HCT116 (cell line): ENCODE results near the gene TIMM13. TPM values are rescaled to one million over a fixed set of nuclear protein-coding genes. Genes with fewer than 3 reads are reported as not detected.

Experiments used
- ATAC-seq: fragments of 200-7000 bp; cut with Tn5 transposase; 2 replicates; pipeline ENCODE4 v1.9.1; 2020; ENCODE audit warnings: mild to moderate bottlenecking, moderate library complexity
- BruUV-seq: library from RNA; stranded (reverse); fragments of 400-500 nt; replicated peaks from 2 replicates; lab custom pipeline; 2021; lab: Mats Ljungman, UMichigan
- CTCF ChIA-PET: fragments of 300-600 bp; sonication (Branson Sonifier 250); formaldehyde crosslinking; loops from one replicate; lab custom pipeline; 2021; ENCODE audit warnings: antibody characterized with exemption; lab: Charles Lee
- POLR2A ChIA-PET: fragments of 300-600, 350-600 bp; sonication (Branson Sonifier 250); formaldehyde crosslinking; loops from one replicate; lab custom pipeline; 2021; ENCODE audit warnings: antibody characterized with exemption; lab: Charles Lee
- RAD21 ChIA-PET, 2 experiments: fragments of 300-600 bp; sonication (Branson Sonifier 250); formaldehyde crosslinking; loops; one replicate each; lab custom pipeline; 2023; ENCODE audit warnings: low total read pairs in 2 of 2; ENCODE audit not compliant: uncharacterized antibody in 2 of 2, unreplicated experiment in 2 of 2, low non-redundant PET in 1 of 2; lab: Charles Lee
- DNase-seq: peaks from one replicate; pipeline ENCODE4 v3.0.0-alpha.2; 2010; ENCODE audit warnings: low read depth, low spot score
- H2AFZ ChIP-seq: fragments of 200-600 bp; shearing (Covaris generic), sonication (generic); 2 replicates; pipeline ENCODE4 v1.6.1; 2017; ENCODE audit warnings: low read depth, mixed run types, mixed read lengths, antibody characterized with exemption, low read length; ENCODE audit not compliant: poor library complexity, severe bottlenecking
- H3K27ac ChIP-seq: 2 replicates; pipeline ENCODE4 v1.5.1; 2012; ENCODE audit warnings: low read depth, low read length
- H3K27me3 ChIP-seq: fragments of 200-600 bp; sonication (generic); 2 replicates; pipeline ENCODE4 v1.6.1; 2016; ENCODE audit warnings: mixed run types, low read length, mixed read lengths; ENCODE audit not compliant: insufficient read depth
- H3K36me3 ChIP-seq, 2 experiments: fragments of 200-500 bp in 1 of 2; fragments of 200-600 bp in 1 of 2; sonication (Bioruptor generic) in 1 of 2; sonication (generic) in 1 of 2; 2 replicates each; pipeline versions ENCODE4 v1.5.1 to v1.6.1; 2014 to 2016; ENCODE audit warnings: low read length in 2 of 2, inconsistent platforms in 1 of 2, mixed read lengths in 1 of 2, mixed run types in 1 of 2; ENCODE audit not compliant: insufficient read depth in 2 of 2, control insufficient read depth in 1 of 2
- H3K4me1 ChIP-seq, 2 experiments: fragments of 200-600 bp in 1 of 2; sonication (generic) in 1 of 2; 2 replicates each; pipeline versions ENCODE4 v1.5.1 to v1.6.1; 2012 to 2017; ENCODE audit warnings: low read length in 2 of 2, inconsistent platforms in 1 of 2, mild to moderate bottlenecking in 1 of 2, mixed read lengths in 1 of 2, mixed run types in 1 of 2, moderate library complexity in 1 of 2; ENCODE audit not compliant: insufficient read depth in 2 of 2, control insufficient read depth in 1 of 2
- H3K4me2 ChIP-seq: fragments of 200-600 bp; sonication (generic); 2 replicates; pipeline ENCODE4 v1.6.1; 2017; ENCODE audit warnings: mixed run types, low read length, mixed read lengths
- H3K4me3 ChIP-seq, 2 experiments: fragments of 200-600 bp in 1 of 2; sonication (generic) in 1 of 2; replicated peaks in 1 of 2; 2 replicates each; pipeline ENCODE4 v1.5.1; 2011 to 2016; ENCODE audit warnings: low read length in 2 of 2, control low read depth in 1 of 2, low read depth in 1 of 2, mild to moderate bottlenecking in 1 of 2, mixed read lengths in 1 of 2, mixed run types in 1 of 2
- H3K79me2 ChIP-seq: fragments of 200-600 bp; sonication (generic); 2 replicates; pipeline ENCODE4 v1.6.1; 2017; ENCODE audit warnings: mild to moderate bottlenecking, mixed run types, low read length, moderate library complexity, mixed read lengths; ENCODE audit not compliant: insufficient read depth
- H3K9ac ChIP-seq: fragments of 200-600 bp; sonication (generic); 2 replicates; pipeline ENCODE4 v1.6.1; 2016; ENCODE audit warnings: low read length, mixed read lengths
- H3K9me2 ChIP-seq: fragments of 200-600 bp; sonication (generic), shearing (Covaris generic); 2 replicates; pipeline ENCODE4 v1.6.1; 2017; ENCODE audit warnings: mixed run types, mild to moderate bottlenecking, moderate library complexity; ENCODE audit not compliant: insufficient read depth
- H3K9me3 ChIP-seq, 2 experiments: fragments of 200-500 bp in 1 of 2; fragments of 200-600 bp in 1 of 2; sonication (Bioruptor generic) in 1 of 2; sonication (generic) in 1 of 2; 2 replicates each; pipeline ENCODE4 v1.6.1; 2014 to 2017; ENCODE audit warnings: low read length in 2 of 2, mixed read lengths in 2 of 2, inconsistent platforms in 1 of 2, low read depth in 1 of 2, mild to moderate bottlenecking in 1 of 2, mixed run types in 1 of 2, moderate library complexity in 1 of 2; ENCODE audit not compliant: control insufficient read depth in 1 of 2, insufficient read depth in 1 of 2
- H4K20me1 ChIP-seq: fragments of 200-600 bp; sonication (generic), shearing (Covaris generic); 2 replicates; pipeline ENCODE4 v1.6.1; 2017; ENCODE audit warnings: mixed run types, mild to moderate bottlenecking, moderate library complexity; ENCODE audit not compliant: insufficient read depth
- CEBPB ChIP-seq: IDR thresholded peaks from 2 replicates; pipeline ENCODE4 v1.6.1; 2012; ENCODE audit warnings: low read depth
- CTCF ChIP-seq, 3 experiments: fragments of 200-600 bp in 1 of 3; sonication (generic) in 1 of 3; IDR thresholded peaks in 2 of 3; conservative IDR thresholded peaks in 1 of 3; 2 replicates each; pipeline ENCODE4 v1.5.1; 2012 to 2017; ENCODE audit warnings: low read depth in 2 of 3, low read length in 2 of 3, antibody characterized with exemption in 1 of 3, borderline replicate concordance in 1 of 3, control low read depth in 1 of 3, mild to moderate bottlenecking in 1 of 3, mixed read lengths in 1 of 3, mixed run types in 1 of 3, moderate library complexity in 1 of 3; ENCODE audit not compliant: insufficient read depth in 1 of 3
- FOSL1 ChIP-seq: IDR thresholded peaks from 2 replicates; pipeline ENCODE4 v1.6.1; 2012; ENCODE audit warnings: low read depth
- POLR2AphosphoS5 ChIP-seq: IDR thresholded peaks from 2 replicates; pipeline ENCODE4 v1.6.1; 2011; ENCODE audit warnings: mild to moderate bottlenecking, low read depth, low read length, moderate library complexity
- SP1 ChIP-seq: IDR thresholded peaks from 2 replicates; pipeline ENCODE4 v1.6.1; 2012; ENCODE audit warnings: low read depth
- ZFX ChIP-seq: fragments of 450-650 bp; IDR thresholded peaks from 2 replicates; pipeline ENCODE4 v1.6.1; 2017
- intact Hi-C: fragments of 100-400 bp; cut with micrococcal nuclease; formaldehyde crosslinking; loops from 2 replicates; pipeline ENCODE4 v1.10.0; 2022
- total RNA-seq: library from RNA; stranded (reverse); gene quantifications from one replicate; pipeline ENCODE4 v1.2.1, GENCODE V29; 2021; ENCODE audit not compliant: unreplicated experiment
- TF ChIP-seq, protein P1 (sequence below): IDR thresholded peaks from 2 replicates; pipeline ENCODE4 v1.6.1; 2011; ENCODE audit warnings: mild to moderate bottlenecking, low read length, moderate library complexity; ENCODE audit not compliant: insufficient replicate concordance; ENCODE audit errors: extremely low read depth

Gene TIMM13
- total RNA-seq, 1 experiment from 2014 or later = 151 TPM

DNA sequence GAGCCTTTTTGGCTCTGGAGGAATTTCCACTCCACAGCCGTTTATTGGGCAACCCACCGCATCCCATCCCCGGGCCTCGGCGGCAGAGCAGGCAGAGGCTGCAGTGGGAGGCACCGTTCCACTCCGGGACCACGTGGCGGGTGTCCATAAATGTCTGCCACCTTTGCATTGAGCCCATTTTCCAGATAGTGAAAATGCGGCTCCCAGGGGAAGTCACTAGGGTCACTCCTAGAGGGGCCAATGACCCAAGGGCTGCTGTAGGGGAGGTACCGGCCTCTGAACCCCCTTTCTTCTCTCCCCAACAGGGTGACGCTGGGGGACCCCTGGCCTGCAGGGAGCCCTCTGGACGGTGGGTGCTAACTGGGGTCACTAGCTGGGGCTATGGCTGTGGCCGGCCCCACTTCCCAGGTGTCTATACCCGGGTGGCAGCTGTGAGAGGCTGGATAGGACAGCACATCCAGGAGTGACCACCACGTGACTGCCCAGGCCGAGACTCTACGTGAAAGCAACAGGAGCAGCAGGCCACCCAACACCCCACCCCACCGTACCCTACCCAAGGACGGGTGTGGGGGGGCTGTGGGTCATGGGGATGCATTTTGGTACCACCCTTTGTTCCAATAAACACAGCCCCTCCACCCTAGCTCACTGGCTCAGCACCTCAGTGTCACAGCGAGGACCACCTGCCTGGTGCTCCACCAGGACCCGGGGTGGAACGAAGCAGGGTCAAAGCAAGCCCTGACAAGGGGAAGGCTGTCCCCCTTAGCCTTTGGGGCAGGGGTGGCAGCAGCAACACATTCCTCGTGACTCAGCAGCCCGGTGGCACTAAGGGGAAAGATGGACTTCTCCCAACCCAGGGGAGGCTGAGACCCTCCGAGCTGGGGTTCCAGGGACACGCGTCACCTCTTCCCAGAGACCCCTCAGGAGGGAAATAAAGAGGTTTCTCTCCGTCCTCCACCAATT, 1.5 kb downstream of the TIMM13 start:
- Histone ChIP-seq H3K27ac (peak overlapping the region; percentile 88), H3K27me3 (no peaks in the 10 kb centered on the region), H3K9ac (peak overlapping the region; percentile 100), H3K9me3 (no peaks in the 10 kb centered on the region), H3K36me3 (peaks cover 11 to 36% of the 10 kb centered on the region in 2 experiments; a peak in 3 of 4 replicates), H3K79me2 (peaks cover 49% of the 10 kb centered on the region), H3K4me1 (peaks cover 6 to 25% of the 10 kb centered on the region in 2 experiments; a peak in 3 of 4 replicates), H3K4me2 (peak overlapping the region; percentile 99), H2AFZ (no peak overlapping the region), H3K4me3 (peak overlapping the region; percentile 90 to 97), H4K20me1 (peaks cover 5% of the 10 kb centered on the region; the same call in 1 of the 2 replicates), H3K9me2 (no peaks in the 10 kb centered on the region)
- CTCF ChIA-PET = no interaction called here
- no peak for TF ChIP-seq ZFX
- TF ChIP-seq FOSL1 = no peak
- TF ChIP-seq, protein P1, sequence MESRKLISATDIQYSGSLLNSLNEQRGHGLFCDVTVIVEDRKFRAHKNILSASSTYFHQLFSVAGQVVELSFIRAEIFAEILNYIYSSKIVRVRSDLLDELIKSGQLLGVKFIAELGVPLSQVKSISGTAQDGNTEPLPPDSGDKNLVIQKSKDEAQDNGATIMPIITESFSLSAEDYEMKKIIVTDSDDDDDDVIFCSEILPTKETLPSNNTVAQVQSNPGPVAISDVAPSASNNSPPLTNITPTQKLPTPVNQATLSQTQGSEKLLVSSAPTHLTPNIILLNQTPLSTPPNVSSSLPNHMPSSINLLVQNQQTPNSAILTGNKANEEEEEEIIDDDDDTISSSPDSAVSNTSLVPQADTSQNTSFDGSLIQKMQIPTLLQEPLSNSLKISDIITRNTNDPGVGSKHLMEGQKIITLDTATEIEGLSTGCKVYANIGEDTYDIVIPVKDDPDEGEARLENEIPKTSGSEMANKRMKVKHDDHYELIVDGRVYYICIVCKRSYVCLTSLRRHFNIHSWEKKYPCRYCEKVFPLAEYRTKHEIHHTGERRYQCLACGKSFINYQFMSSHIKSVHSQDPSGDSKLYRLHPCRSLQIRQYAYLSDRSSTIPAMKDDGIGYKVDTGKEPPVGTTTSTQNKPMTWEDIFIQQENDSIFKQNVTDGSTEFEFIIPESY = no peak
- TF ChIP-seq SP1 = no peak
- TF ChIP-seq CEBPB = no peak
- no peak for TF ChIP-seq CTCF (IDR thresholded peaks at IDR 0.05 in 2 of 3, conservative IDR thresholded peaks at IDR 0.05 in 1 of 3; ENCODE audit: borderline replicate concordance in 1 of 3, insufficient read depth in 1 of 3, low read depth in 2 of 3, low read length in 2 of 3)
- no peak for TF ChIP-seq POLR2AphosphoS5
- RAD21 ChIA-PET = no interaction called here
- no TSS peak for BruUV-seq
- no peak for DNase-seq
- ATAC-seq = no peak
- intact Hi-C loops = no loop called here
- POLR2A ChIA-PET = no interaction called here
